ENCODE data around the gene BTBD1.

- no peak for TF ChIP-seq EZH2 (IDR thresholded peaks at IDR 0.05; ENCODE audit: insufficient read depth, poor library complexity, severe bottlenecking)
- TF ChIP-seq EZH2phosphoT487 (IDR thresholded peaks at IDR 0.05; ENCODE audit: insufficient read depth, low read depth), result no peak
These were observed 50.1 kb downstream of the BTBD1 start for GRCh38 chr15:83016906-83017305.
